HG03135 (cell line): ENCODE measurements around the gene TMEM37.
"Not testable (repeated sequence)": the region's sequence is repeated elsewhere in the genome, so short reads cannot be mapped to it uniquely, and the experiment has no call there.

Source experiments
- ATAC-seq: cut with Tn5 transposase; IDR thresholded peaks from one replicate; pipeline ENCODE4 v1.9.1; 2021; ENCODE audit warnings: mild to moderate bottlenecking, moderate library complexity; ENCODE audit not compliant: unreplicated experiment

TMEM37 gene, protein sequence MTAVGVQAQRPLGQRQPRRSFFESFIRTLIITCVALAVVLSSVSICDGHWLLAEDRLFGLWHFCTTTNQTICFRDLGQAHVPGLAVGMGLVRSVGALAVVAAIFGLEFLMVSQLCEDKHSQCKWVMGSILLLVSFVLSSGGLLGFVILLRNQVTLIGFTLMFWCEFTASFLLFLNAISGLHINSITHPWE

DNA sequence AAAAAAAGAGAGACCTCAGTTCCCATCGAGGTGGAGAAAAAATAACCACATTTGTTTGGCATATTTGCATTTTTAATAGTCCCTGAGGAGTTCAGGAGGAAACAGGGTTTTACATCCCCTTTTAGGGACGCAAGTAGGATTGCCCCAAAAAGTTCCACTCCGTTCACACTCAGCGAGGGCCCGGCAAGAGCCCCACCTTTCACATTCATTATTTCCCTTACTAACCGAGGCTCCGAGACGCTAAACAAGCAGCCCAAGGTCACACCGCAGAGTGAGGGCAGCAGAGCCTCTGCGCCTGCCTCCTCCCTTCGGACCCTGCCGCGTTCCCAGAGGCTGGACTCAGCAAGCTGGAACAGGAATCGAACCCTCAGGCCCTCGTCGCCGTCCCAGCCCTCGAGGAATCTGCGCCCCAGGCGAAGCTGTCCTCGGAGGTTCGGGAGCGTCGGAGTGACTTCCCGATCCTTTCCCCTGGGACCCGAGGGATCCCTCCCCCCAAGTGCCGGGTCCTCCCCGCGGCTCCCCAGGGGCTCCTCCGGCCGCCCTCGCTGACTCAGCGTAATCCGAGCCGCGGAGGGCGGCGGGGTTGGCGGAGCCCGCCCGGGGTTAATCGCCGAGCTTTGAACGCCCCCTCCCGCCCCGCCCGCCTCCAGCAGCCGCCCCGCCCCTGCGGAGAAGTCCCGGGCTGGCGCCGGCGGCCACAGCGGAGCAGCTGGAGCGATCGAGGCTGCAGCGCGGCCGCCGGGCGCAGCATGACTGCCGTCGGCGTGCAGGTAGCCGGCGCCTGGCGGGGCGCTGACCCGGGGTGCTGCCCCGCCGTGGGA is at the start of gene TMEM37:
Gene TMEM37, plus strand, starts transcription at position 700 of the 821 bp plus-strand sequence. Its CDS starts 50 bp downstream, at position 750.
- ATAC-seq, result peak; percentile 68

DNA sequence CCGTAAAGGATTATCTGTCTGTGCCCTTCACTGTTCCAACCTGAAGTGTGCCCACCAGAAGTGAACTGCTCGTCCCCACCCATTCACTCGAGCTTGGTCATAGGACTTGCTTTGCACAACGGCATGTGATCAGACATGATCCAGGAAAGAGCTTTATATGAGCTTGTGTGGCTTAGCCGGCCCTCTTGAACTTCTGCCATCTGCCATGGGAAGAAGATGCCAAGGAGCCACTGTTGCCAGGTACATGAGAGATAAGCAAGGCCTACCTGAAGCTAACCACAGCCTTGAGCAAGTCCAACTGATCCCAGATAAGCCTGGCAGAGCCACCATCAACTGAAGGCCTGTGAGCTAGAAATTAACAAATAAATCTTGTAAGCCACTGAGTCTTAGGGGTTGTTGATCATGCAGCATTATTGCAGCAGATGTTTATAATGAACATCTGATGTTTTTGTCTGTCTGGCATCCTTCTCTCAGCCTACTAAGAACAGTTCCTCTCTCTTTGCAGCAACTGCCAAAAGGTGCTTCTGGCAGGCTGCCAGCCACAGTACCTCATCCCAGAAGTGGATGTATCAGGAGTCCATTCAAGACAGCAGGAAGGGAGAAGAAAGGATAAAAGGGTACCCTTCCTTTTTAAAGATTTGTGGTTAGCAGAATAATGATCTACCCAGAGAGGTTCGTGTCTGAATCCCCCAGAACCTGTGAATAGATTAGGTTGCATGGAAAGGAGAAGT is 48.1 kb upstream of the TMEM37 start:
- no peak for ATAC-seq

DNA sequence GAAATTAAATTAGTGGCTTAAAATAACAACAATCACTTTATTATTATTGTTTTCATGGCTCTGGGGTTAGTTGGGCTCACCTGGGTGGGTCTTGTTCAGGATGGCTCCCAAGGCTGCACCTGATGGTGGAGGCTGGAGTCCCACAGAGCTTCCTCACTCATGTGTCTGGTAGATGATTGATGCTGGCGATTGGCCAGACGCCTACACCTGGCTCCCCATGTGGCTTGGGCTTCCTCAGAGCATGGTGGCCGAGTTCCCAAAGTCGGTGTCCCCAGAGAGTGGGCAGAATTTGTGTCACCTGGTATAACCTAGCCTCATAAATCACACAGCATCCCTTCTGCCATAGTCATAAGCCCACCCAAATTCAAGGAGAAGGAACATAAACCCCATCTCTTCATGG is 46.7 kb upstream of the TMEM37 start:
- no peak for ATAC-seq

DNA sequence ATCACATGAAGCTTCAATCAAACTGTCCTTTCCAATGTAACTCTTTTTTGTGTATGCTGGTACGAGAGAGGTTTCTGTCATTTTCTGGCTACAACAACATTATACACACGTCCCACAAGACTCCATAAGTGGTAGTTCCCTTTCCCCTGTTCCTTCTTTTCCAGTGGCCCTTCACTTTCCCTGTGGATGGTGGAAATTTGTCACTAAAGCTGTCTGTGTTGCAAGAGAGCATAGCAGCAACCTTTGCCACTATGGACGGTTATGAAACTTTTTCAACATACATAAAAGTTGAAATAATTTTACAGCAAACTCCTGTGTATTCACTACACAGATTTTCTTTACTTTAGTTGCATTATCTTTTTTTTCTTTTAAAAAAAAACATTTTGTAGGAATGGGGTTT is 46.2 kb upstream of the TMEM37 start:
- no peak for ATAC-seq

GRCh38 chr2:119387381-119388129 is 44.1 kb upstream of the TMEM37 start:
- peak; percentile 81 for ATAC-seq

DNA sequence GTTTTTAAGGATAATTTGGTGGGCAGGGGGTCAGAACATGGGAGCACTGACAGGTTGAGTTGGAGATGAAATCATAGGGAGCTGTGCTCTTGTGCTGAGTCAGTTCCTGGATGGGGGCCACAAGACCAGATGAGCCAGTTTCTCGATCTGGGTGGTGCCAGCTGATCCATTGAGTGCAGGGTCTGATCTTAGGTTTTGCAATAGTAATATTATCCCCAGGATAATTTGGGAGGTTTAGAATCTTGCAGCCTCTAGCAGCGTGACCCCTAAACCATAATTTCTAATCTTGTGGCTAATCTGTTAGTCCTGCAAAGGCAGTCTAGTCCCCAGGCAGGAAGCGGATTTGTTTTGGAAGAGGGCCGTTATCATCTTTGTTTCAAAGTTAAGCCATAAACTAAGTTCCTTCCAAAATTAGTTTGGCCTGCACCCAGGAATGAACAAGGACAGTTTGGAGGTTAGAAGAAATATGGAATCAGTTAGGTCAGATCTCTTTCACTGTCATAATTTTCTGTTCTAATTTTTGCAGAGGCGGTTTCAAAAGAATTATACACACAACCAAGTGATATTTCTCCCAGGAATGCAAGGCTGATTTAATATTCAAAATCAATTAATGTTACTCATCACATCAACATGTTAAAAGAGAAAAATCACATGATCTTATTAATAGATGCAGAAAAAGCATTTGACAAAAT is 41.9 kb upstream of the TMEM37 start:
- no peak for ATAC-seq

DNA sequence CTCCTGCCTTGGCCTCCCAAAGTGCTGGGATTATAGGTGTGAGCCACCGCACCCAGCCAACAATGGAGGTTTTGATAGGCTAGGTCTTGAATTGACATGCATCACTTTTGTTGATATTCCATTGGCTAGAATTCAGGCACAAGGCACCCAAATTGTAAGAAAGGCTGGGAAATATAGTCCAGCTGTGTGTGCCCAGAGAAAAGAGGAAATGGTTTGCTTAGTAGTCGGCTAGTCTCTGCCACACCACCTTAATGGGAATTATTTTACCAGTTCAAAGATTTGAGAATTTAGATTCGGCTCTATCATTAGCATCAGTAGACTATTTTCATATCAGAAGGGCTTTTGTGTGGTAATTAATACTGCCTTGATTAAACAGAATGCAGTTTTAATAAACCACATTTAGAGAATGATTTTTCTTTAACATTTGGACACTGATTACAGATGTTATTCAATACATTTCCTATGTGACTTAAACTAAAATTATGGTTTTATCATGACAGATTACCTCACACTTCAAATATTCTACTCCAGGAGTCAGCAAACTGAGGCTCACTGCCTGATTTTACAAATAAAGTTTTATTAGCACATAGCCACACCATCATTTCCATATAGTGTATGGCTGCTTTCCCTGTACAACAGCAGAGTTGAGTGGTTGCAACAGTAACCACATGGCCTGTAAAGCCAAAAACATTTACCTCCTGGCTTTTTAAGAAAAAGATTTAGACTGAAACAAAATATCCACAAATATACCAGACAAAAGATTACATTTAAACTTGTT is 37.5 kb upstream of the TMEM37 start:
- ATAC-seq, result no peak

- ATAC-seq, result no peak
Measured at GRCh38 chr2:119397196-119397595, 34.5 kb upstream of the TMEM37 start.

DNA sequence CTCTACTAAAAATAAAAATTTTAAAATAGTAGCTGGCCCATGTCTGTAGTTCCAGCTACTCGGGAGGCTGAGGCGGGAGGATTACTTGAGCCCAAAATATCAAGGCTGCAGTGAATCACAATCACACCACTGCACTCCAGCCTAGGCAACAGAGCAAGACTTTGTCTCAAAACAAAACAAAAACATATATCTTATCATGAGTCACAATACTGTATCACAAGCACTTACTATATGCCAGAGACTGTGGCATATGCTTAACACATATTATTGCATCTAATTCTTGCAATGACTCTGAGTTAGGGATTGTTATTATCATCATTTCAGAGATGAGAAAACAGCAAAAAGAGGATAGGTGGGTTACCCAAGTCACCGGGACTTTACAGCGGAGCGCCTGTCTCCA is 29.5 kb upstream of the TMEM37 start:
- no peak for ATAC-seq

GRCh38 chr2:119402645-119403560 is 28.8 kb upstream of the TMEM37 start:
- no peak for ATAC-seq

DNA sequence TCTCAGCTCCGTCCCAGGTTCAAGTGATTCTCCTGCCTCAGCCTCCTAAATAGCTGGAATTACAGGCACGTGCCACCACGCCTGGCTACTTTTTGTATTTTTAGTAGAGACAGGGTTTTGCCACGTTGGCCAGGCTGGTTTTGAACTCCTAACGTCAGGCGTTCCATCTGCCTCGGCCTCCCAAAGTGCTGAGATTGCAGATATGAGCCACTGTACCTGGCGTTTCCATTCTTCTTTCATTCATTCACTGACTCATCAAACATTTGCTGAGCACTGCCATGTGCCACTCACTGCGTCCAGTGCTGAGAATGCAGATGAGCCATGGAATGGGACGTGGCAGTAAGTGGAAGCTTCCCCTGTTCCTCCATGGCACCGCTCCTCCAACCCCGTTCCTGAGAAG is 28.0 kb upstream of the TMEM37 start:
- ATAC-seq, result not testable (repeated sequence)

DNA sequence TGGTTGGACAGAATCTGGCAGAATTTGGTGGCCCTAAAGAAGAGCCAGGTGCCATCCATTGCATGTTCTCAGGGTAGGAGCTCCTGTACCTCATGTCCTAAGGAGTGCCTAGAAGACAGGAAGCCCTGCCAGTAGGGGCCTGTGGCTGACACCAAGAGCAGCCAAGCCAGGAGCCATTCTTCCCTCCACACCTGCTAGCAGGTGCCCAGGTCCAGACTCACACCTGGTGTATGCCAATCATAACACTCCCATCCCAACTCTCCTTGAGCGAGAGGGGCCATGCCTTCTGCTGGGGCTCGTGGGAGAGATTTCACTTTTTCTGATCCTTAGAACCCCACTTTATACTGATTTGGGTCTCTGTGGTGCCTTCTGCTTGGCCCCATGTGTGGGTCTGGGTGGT is 26.5 kb upstream of the TMEM37 start:
- ATAC-seq, result no peak

DNA sequence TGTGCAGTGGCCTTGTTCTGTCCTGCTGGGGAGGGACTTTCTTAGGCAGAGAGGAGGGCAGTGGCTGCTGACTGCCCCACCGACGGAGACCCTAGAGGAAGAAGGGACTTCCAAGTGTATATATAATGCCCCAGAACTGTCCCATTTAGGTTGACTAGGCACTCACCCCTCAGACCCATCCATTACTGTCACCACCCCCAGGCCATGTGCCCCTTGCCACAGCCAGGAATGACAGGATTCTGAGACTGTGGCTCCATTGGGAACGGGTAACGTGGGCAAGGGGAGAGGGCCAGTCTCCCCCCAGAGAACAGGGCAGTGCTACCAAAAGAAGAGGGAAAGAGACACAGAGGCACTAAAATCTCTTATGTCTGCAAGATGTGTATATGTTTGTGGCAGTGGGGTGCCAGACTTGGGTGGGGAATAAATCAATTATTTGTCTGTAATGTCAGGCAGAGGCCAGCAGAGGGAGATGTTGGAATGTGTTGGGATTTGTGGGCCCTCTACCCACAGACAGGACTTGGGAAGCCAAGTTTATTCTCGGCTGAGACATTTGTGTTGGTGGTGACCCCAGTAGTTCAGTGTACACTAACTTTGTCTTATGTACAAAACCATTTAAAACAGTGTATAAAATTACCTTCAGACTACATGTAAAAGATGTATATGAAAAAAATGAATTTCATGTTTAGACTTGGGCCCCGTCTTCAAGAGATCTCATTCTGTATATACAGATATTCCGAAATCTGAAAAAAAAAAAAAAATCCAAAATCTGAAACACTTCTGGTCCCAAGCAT is 24.0 kb upstream of the TMEM37 start:
- peak; percentile 49 for ATAC-seq

DNA sequence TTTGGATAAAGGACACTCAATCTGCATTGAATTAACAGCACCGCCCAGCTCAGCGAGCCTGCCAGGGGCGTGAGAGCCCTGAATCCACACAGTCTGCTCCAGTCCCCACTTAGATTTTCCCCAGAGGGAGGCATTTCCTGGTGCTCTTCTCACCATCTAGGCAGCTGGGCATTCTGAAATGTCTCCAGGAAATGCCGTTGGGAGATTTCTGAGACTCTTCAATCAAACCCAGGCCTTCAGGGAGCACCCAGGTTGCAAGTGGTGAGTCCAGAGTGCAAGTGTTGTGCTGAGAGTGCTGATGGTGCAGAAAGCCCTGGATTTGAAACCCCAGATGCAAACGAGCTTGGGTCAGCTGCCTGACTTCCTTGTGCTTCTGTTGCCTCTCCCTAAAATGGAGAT is 23.4 kb upstream of the TMEM37 start:
- no peak for ATAC-seq

DNA sequence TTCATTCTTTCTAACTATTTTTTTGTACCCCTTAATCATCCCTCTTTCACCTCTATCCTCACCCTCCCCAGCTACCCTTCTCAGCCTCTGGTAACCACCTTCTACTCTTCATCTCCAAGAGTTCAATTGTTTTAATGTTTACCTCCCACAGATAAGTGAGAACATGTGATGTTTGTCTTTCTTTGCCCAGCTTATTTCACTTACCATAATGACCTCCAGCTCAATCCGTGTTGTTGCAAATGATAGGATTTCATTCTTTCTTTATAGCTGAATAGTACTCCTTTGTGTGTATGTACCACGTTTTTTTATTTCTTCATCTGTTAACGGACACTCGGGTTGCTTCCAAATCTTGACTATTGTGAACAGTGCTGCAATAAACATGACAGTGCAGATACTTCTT is 22.1 kb upstream of the TMEM37 start:
- no peak for ATAC-seq

DNA sequence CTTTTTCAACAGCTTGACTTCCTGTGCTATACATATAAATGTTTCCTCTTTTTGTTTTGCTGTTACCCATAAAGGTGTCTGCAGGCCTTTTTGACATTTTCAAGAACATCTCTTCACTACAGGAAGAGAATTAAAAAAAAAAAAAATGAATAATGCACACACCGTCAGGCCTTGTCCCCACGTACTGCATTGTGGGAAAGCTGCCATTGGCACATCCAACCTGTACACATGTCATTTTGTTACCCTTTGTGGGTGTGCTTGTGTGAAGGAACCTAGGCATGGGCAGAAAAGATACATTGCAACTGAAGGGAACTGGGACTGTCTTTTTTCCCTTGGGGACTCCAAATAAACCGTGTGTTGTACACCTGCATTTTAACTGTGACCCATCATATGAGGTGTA is 16.8 kb upstream of the TMEM37 start:
- ATAC-seq, result no peak

GRCh38 chr2:119415630-119416029 is 16.0 kb upstream of the TMEM37 start:
- ATAC-seq, result no peak
